Uterus (tissue), 4 donors: ENCODE data around the gene OR9A2. TPM values are rescaled to one million over a fixed set of nuclear protein-coding genes. Genes with fewer than 3 reads are reported as not detected.
A peak's percentile ranks its signal among the peaks of the same experiment; 100 is the strongest.

Experiments used
- DNase-seq, 2 donors: peaks; one replicate each; pipeline ENCODE4 v3.0.0-alpha.2; 2019 to 2020
- H3K27ac ChIP-seq, 2 donors: fragments of 200-600 bp; sonication (generic); 1 replicate in 1 of 2; 2 replicates in 1 of 2; pipeline ENCODE4 v1.5.1; 2016 to 2018
- H3K27me3 ChIP-seq, 2 donors: fragments of 200-600 bp; sonication (generic); one replicate each; pipeline ENCODE4 v1.5.1; 2018 to 2019; ENCODE audit warnings: control low read depth in 1 of 2
- H3K36me3 ChIP-seq, 2 donors: fragments of 200-600 bp; sonication (generic); one replicate each; pipeline ENCODE4 v1.5.1; 2019; ENCODE audit warnings: control low read depth in 1 of 2
- H3K4me1 ChIP-seq, 2 donors: fragments of 200-600 bp; sonication (generic); one replicate each; pipeline ENCODE4 v1.5.1; 2018 to 2019; ENCODE audit warnings: control low read depth in 1 of 2
- H3K4me3 ChIP-seq, 2 donors: fragments of 200-600 bp; sonication (generic); 1 replicate in 1 of 2; 2 replicates in 1 of 2; pipeline ENCODE4 v1.5.1; 2018 to 2019; ENCODE audit warnings: mild to moderate bottlenecking in 1 of 2
- H3K9me3 ChIP-seq, 2 donors: fragments of 200-600 bp; sonication (generic); one replicate each; pipeline ENCODE4 v1.5.1; 2019; ENCODE audit warnings: control low read depth in 1 of 2
- CTCF ChIP-seq, 4 experiments: fragments of 200-600 bp in 2 of 4; fragments of 450-650 bp in 2 of 4; sonication (generic) in 2 of 4; IDR thresholded peaks; one replicate each; pipeline ENCODE4 v1.5.1; 2016 to 2019; ENCODE audit warnings: antibody characterized with exemption in 4 of 4, mild to moderate bottlenecking in 2 of 4, moderate library complexity in 1 of 4
- POLR2A ChIP-seq, 2 donors: fragments of 450-650 bp; IDR thresholded peaks; one replicate each; pipeline ENCODE4 v1.6.1; 2016; ENCODE audit warnings: antibody characterized with exemption in 2 of 2, mild to moderate bottlenecking in 1 of 2, moderate library complexity in 1 of 2
- intact Hi-C: fragments of 100-400 bp; cut with DNase I; formaldehyde crosslinking; loops from one replicate; pipeline ENCODE4 v1.15.1; 2023; ENCODE audit warnings: low total_unique reads
- total RNA-seq, 4 donors: library from RNA; depleted of rRNA in 3 of 4; stranded (reverse); fragments of >200 nt in 3 of 4; gene quantifications; one replicate each; pipeline versions ENCODE4 v1.1.0 to v1.2.4, GENCODE V29; 2014 to 2023
- donor health status: DM: yes; HTN: yes; CAD: no.

OR9A2 gene
- total RNA-seq, 4 donors from 2014 or later: 1.0 to 2.4 TPM; not detected in 2

DNA sequence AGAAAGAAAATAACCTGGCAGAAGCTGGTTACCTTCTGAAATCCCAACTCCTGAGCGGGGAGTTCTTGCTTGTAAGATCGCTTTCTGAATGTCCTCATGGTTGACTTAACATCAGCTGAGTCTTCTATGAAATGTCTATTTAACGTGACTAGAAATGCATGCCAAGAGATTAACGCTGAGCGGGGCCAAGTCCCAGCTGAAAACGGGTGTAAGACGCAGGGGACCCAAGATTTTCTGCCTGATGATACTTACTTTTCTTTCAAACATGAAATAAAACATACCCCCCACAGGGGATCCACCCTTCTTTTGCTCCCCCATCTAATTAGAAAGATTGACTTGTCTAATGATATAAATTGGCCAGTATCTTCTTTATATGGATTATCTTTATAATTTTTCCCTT is 14.9 kb downstream of the OR9A2 start:
- no peak overlapping the region for H3K4me3 ChIP-seq
- H3K9me3 ChIP-seq: no peaks in the 10 kb centered on the region
- intact Hi-C loops: no loop called here
- H3K36me3 ChIP-seq: no peaks in the 10 kb centered on the region
- H3K4me1 ChIP-seq: no peaks in the 10 kb centered on the region
- DNase-seq: no peak
- no peaks in the 10 kb centered on the region for H3K27me3 ChIP-seq
- no peak overlapping the region for H3K27ac ChIP-seq
- TF ChIP-seq POLR2A (IDR thresholded peaks at IDR 0.05) (no peak), CTCF (IDR thresholded peaks at IDR 0.05) (no peak)

- no peaks in the 10 kb centered on the region for H3K9me3 ChIP-seq
- H3K36me3 ChIP-seq: no peaks in the 10 kb centered on the region
- DNase-seq: peak; percentile 67 to 72
- H3K27ac ChIP-seq: no peak overlapping the region
- intact Hi-C loops: loop anchor here (10.0 kb wide), 1 partner anchor 207 kb away; no protein-coding TSS in a partner anchor
- TF ChIP-seq POLR2A (IDR thresholded peaks at IDR 0.05) (no peak), CTCF (IDR thresholded peaks at IDR 0.05) (peak; percentile 87 to 93 (median 90))
- no peaks in the 10 kb centered on the region for H3K4me1 ChIP-seq
- no peak overlapping the region for H3K4me3 ChIP-seq
- no peaks in the 10 kb centered on the region for H3K27me3 ChIP-seq
Measured at GRCh38 chr7:143008007-143008901, 18.7 kb downstream of the OR9A2 start.

GRCh38 chr7:143005632-143006260 is 21.2 kb downstream of the OR9A2 start:
- Histone ChIP-seq H3K27me3 (no peaks in the 10 kb centered on the region), H3K9me3 (no peaks in the 10 kb centered on the region), H3K27ac (no peak overlapping the region), H3K4me1 (no peaks in the 10 kb centered on the region), H3K4me3 (no peak overlapping the region), H3K36me3 (no peaks in the 10 kb centered on the region)
- DNase-seq: no peak
- intact Hi-C loops: loop anchor here (10.0 kb wide), 1 partner anchor 209 kb away; no protein-coding TSS in a partner anchor
- no peak for TF ChIP-seq CTCF (IDR thresholded peaks at IDR 0.05)
- no peak for TF ChIP-seq POLR2A (IDR thresholded peaks at IDR 0.05)

DNA sequence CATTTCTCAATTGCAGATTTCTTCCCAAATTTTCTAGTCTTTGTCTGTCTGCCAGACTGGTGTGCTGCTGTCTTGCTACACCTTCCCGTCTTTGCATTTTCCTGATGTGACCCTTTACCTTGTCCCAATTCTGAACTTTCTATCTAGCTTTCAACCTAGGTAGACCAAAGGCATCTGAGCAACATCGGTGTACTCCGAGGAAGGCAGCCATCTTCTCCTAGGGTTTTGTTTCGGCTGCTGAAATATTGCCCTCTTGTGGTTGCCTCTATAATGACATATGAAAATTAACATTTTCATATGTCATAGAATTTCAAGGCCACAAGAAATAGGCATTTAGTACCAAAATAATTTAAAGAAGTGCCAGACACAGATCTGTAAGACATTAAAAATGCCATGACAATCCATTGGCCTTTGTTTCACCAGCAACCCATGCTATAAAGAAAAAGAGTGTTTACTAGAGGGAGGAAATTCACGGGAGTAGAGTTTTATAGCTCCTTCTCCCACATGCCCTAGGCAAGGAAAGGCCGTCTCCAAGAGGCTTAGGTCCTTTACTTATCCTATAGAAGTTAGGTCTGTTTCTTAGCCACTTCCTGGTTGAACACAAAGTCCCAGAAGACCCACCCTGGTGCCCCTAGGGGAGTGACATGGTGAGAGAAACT is 23.4 kb downstream of the OR9A2 start:
- intact Hi-C loops: loop anchor here (10.0 kb wide), 1 partner anchor 211 kb away; no protein-coding TSS in a partner anchor
- no peaks in the 10 kb centered on the region for H3K9me3 ChIP-seq
- no peaks in the 10 kb centered on the region for H3K27me3 ChIP-seq
- H3K4me3 ChIP-seq: no peak overlapping the region
- H3K36me3 ChIP-seq: no peaks in the 10 kb centered on the region
- no peaks in the 10 kb centered on the region for H3K4me1 ChIP-seq
- no peak for DNase-seq
- TF ChIP-seq CTCF (IDR thresholded peaks at IDR 0.05) (peak; percentile 41 to 52 (median 52)), POLR2A (IDR thresholded peaks at IDR 0.05) (no peak)
- peak overlapping the region in 1 of 2 donors; percentile 40 for H3K27ac ChIP-seq
